Erythroblast (primary cell): ENCODE data around the gene LRRC43.

ENCODE experiments used
- GATA1 ChIP-seq: IDR thresholded peaks from 2 replicates; pipeline ENCODE4 v1.6.1; 2011; ENCODE audit warnings: low read depth, mild to moderate bottlenecking, control low read depth, low read length, moderate library complexity
- POLR2A ChIP-seq: IDR thresholded peaks from 2 replicates; pipeline ENCODE4 v1.6.1; 2011; ENCODE audit warnings: mild to moderate bottlenecking, low read length

DNA sequence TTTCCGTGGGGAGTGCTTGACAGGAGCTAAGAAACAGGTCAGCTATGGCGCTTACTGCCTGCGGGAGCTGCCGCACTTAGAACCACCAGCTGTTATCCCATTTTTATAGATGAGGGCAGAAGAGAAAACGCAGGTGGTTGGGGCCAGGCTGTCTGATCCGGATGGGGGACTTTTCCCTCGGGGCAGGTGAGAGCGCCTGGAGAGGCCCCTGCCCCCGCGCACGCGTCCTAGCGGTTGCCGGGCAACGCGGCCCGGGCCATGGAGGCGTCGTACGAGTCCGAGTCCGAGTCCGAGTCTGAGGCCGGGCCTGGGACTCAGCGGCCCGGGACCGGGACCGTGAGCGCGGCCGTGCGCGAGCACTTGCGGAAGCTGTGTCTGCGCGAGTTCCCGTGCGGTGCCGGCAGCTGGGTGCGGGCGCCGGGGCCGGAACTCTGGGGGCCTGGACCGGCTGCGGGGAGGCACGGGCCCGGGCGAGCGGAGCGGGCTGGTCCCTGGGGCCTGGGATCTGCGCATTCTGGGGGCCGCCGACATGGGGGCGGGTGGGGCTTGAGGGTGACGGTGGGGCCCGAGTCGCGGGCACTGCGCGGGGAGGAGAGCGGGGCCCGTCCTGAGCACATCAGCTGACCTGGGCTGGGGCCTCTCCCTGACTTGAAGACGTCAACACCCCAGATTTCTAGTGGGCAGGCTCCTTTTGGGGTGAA, at the start of gene LRRC43:
- TF ChIP-seq POLR2A (no peak), GATA1 (no peak)
